ENCODE results near the gene MYO19.
"Not testable (repeated sequence)": the region's sequence is repeated elsewhere in the genome, so short reads cannot be mapped to it uniquely, and the experiment has no call there.

Gene MYO19

DNA sequence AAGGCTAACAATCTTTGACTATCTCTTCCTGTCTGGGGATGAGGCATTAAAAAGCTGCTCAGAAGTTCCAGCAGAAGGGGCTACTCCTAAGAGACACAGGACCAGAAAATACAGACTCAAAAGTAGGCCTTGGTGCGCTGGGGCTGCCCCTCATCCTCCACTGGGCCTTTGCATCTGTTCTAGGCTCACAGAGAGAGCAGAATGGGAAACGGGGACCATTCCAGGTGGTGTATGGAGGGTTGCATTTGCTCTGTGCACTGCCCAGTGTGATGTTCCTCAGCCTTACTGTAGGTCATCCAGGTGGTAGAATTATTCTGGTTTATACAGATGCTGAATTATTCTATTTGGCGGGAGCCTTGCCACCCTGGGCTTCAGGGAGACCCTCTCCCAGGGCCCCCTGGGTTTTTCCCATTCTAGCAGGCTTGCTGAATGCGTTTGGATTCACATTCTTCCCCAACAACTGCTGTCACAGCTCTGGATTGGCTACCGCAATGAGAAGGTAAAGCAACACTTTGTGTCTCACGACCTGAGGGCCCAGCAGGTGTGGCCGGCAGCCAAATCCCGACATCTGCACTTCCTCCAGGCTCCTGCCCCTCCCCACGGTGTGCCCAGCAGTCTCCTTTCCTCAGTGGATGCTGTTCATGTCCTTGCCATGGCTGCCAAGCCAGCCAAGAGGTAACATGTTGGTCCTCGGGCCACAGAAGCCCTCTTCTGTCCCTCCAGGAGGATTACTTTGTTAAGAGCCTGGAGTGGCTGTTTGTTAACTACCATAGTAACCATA lies 73.1 kb downstream of the MYO19 start:
- peak; percentile 32 for DNase-seq

GRCh38 chr17:36460265-36460937 lies 74.3 kb downstream of the MYO19 start:
- DNase-seq = no peak

- DNase-seq = no peak
These were observed 75.1 kb downstream of the MYO19 start for GRCh38 chr17:36459601-36460000.

DNA sequence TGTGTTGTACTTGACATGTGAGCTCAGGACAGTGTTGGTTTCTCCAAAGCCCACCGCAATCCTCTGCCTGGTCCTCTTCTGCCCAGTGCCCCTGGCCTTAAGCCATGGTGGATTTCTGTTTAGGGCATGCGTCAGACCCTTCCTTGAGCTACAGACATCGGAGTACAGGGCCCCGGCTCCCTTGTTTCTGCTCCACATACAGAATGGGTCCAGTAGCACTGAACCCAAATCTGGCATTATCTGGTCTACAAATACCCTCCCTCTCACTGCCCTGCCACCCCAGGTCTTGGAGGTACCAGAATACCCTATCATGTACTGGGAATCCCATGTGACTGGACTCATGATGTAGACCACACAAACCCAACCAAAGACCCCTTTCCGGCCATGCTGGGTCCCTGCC lies 75.6 kb downstream of the MYO19 start:
- DNase-seq = no peak

DNA sequence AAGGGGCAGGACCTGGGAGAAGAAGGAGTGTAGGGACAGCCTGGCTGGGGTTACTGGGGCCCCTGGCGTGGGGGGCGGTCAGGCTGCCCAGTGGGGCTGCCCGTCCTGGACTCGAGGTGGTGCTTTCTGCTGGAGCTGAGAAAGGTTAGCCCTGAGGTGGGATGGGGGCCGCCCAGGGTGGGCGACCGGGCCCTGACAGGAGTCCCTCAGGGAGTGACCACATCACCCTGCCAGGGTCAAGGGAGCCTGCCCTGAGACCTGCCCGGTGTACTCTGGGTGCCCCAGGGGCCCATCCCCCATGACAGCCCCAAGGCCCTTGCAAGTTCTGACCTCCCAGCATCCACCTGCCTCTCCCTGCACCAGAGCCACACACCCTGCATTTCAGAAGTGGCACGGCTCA lies 77.0 kb downstream of the MYO19 start:
- not testable (repeated sequence) for DNase-seq

DNA sequence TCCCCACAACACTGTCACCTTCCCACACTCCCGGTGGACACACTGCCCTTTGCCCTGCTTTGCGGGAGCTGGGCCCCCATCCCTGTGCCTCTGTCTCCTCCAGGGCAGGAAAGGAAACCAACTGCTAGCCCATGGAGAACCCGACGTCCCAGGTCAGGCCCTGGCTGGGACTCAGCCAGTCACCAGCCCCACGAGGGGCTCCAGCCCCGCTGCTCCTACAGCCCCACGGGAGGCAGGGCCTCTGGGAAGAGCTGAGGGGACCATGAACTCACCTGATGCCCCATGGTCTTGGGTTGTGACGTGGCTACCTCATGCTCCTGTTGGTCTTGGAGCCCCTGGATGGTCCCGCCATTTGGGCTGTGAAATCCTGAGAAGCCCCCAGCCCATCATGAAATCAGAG lies 81.8 kb downstream of the MYO19 start:
- not testable (repeated sequence) for DNase-seq

DNA sequence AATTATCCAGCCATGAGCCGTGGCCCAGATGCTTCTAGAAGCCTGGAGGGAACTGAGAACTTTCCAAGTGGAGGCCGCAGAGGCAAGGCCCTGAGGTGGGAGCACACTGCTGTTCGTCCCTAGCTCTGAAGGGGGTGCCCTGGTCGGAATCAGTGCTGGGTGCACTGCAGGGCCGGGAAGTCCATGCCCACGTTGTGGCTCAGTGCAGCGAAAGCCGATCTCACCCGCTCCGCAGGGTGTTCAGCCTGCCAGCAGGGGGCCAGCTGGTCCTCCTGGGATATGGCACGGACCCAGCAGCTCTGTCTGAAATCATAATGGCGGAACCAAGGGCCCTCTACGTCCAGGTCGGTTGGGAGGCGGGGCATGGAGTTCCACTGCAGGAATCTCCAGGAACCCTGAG lies 84.7 kb downstream of the MYO19 start:
- DNase-seq = not testable (repeated sequence)
